GM21737 (cell line): Measurements from ENCODE around the gene MRPL33.

Source experiments
- ATAC-seq: cut with Tn5 transposase; IDR thresholded peaks from one replicate; pipeline ENCODE4 v1.9.1; 2021; ENCODE audit warnings: mild to moderate bottlenecking, moderate library complexity; ENCODE audit not compliant: unreplicated experiment

MRPL33 gene

GRCh38 chr2:27773959-27774358, 2.4 kb downstream of the MRPL33 start:
- no peak for ATAC-seq

GRCh38 chr2:27776097-27776496, 4.6 kb downstream of the MRPL33 start:
- ATAC-seq, result no peak

- no peak for ATAC-seq
Measured at GRCh38 chr2:27776696-27777095, 5.2 kb downstream of the MRPL33 start.

GRCh38 chr2:27779417-27780055, 8.0 kb downstream of the MRPL33 start:
- ATAC-seq, result no peak

- ATAC-seq, result no peak
Measured at GRCh38 chr2:27781496-27781895, 10.0 kb downstream of the MRPL33 start.

- ATAC-seq, result no peak
Measured at GRCh38 chr2:27782701-27783100, 11.2 kb downstream of the MRPL33 start.

GRCh38 chr2:27790796-27791195, 19.3 kb downstream of the MRPL33 start:
- ATAC-seq, result no peak

- no peak for ATAC-seq
Measured at GRCh38 chr2:27792759-27793158, 21.2 kb downstream of the MRPL33 start.

GRCh38 chr2:27795093-27795834, 23.7 kb downstream of the MRPL33 start:
- ATAC-seq, result no peak

- no peak for ATAC-seq
Measured at GRCh38 chr2:27795868-27796277, 24.4 kb downstream of the MRPL33 start.

GRCh38 chr2:27796791-27797765, 25.6 kb downstream of the MRPL33 start:
- no peak for ATAC-seq

- no peak for ATAC-seq
Measured at GRCh38 chr2:27797841-27798240, 26.3 kb downstream of the MRPL33 start.

- no peak for ATAC-seq
Measured at GRCh38 chr2:27798486-27798885, 27.0 kb downstream of the MRPL33 start.

- no peak for ATAC-seq
Measured at GRCh38 chr2:27798948-27799645, 27.6 kb downstream of the MRPL33 start.

GRCh38 chr2:27799646-27800010, 28.1 kb downstream of the MRPL33 start:
- no peak for ATAC-seq

GRCh38 chr2:27800856-27801255, 29.3 kb downstream of the MRPL33 start:
- no peak for ATAC-seq

GRCh38 chr2:27802547-27802946, 31.0 kb downstream of the MRPL33 start:
- ATAC-seq, result no peak

- ATAC-seq, result no peak
Measured at GRCh38 chr2:27803046-27803445, 31.5 kb downstream of the MRPL33 start.

GRCh38 chr2:27804146-27804545, 32.6 kb downstream of the MRPL33 start:
- ATAC-seq, result no peak

GRCh38 chr2:27805180-27805579, 33.7 kb downstream of the MRPL33 start:
- ATAC-seq, result no peak
